ENCODE results near the gene CCDC91. TPM values are rescaled to one million over a fixed set of nuclear protein-coding genes. Genes with fewer than 3 reads are reported as not detected.

CCDC91 gene
- total RNA-seq, 1 donor from 2014 or later = 76.6 TPM

DNA sequence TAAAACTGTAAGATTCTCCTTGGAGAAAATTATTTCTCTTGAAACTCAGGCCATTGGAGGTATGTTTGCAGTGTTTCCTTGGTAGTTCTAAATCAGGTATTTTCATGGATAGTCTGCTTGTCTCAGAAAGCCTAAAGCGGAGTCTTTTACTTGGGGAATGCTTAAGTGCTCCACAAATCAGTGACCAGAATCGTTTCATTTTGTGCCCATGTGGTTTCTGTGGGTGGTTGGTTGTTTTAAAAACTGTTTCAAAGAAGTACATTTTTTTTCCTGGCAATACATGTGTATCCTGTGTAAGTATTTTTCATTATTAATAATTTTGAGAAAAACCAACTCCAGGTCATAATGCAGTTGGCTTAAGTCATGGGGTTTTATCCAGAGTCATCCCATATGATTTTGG is 33.6 kb downstream of the CCDC91 start:
- TF ChIP-seq CTCF (IDR thresholded peaks at IDR 0.05) = no peak
- no peak for TF ChIP-seq POLR2AphosphoS5 (IDR thresholded peaks at IDR 0.05; ENCODE audit: insufficient read depth in 1 of 2, low read depth in 1 of 2)
- TF ChIP-seq POLR2A (IDR thresholded peaks at IDR 0.05) = no peak
- H3K4me3 ChIP-seq = no peak overlapping the region

DNA sequence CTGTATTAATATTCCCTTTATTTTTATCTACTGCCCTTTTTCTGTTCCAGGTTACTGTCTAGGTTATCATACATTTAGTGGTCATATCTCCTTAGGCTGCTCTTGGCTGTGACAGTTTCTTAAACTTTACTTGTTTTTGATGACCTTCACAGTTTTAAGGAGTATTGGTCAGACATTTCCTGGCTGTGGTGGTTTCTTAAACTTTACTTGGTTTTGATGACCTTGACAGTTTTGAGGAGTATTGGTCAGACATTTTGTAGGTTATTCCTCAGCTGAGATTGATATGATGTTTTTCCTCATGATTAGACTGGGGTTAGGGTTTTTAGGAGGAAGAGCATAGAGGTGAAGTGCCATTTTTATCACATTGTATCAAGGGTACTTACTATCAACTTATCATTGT is 36.4 kb downstream of the CCDC91 start:
- Histone ChIP-seq H3K36me3 (no peaks in the 10 kb centered on the region), H3K27me3 (no peaks in the 10 kb centered on the region), H3K4me1 (peaks cover 26% of the 10 kb centered on the region), H3K4me3 (no peak overlapping the region), H3K9me3 (no peaks in the 10 kb centered on the region), H3K27ac (no peak overlapping the region)
- no peak for DNase-seq (ENCODE audit: extremely low spot score in 2 of 2)
- no peak for TF ChIP-seq POLR2AphosphoS5 (IDR thresholded peaks at IDR 0.05; ENCODE audit: insufficient read depth in 1 of 2, low read depth in 1 of 2)
- no peak for TF ChIP-seq POLR2A (IDR thresholded peaks at IDR 0.05)
- TF ChIP-seq CTCF (IDR thresholded peaks at IDR 0.05) = no peak
- intact Hi-C loops (cut with DNase I) = no loop called here

More for the DNA sequence above, 33.6 kb downstream of the CCDC91 start:
- Histone ChIP-seq H3K27ac (no peak overlapping the region), H3K36me3 (no peaks in the 10 kb centered on the region), H3K9me3 (peaks cover 2% of the 10 kb centered on the region), H3K27me3 (no peaks in the 10 kb centered on the region), H3K4me1 (peaks cover 14% of the 10 kb centered on the region)
- DNase-seq (ENCODE audit: extremely low spot score in 2 of 2) = no peak
- intact Hi-C loops (cut with DNase I) = no loop called here

DNA sequence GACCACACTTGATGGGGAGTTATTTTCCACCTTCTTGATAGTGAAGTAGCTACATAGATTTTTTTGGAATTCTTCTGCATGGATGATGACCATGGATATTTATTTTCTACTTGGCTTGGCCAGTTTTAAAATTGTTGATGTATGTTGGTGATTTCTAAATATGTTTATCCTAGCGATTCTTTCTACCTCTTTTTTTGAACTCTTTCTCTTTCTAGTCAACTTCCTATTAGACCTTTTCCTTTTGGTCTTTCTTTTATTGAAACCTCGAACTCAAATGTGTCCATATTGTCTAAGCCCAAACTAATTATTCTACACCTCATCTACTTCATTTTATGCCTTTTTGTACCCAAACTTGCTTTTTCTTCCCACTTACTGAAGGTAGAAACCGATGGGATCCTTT is 37.0 kb downstream of the CCDC91 start:
- Histone ChIP-seq H3K4me1 (peaks cover 23% of the 10 kb centered on the region), H3K4me3 (no peak overlapping the region), H3K36me3 (no peaks in the 10 kb centered on the region), H3K9me3 (no peaks in the 10 kb centered on the region), H3K27ac (no peak overlapping the region), H3K27me3 (no peaks in the 10 kb centered on the region)
- TF ChIP-seq POLR2AphosphoS5 (IDR thresholded peaks at IDR 0.05; ENCODE audit: insufficient read depth in 1 of 2, low read depth in 1 of 2) (no peak), POLR2A (IDR thresholded peaks at IDR 0.05) (no peak), CTCF (IDR thresholded peaks at IDR 0.05) (no peak)
- DNase-seq (ENCODE audit: extremely low spot score in 2 of 2) = no peak
- intact Hi-C loops (cut with DNase I) = no loop called here

DNA sequence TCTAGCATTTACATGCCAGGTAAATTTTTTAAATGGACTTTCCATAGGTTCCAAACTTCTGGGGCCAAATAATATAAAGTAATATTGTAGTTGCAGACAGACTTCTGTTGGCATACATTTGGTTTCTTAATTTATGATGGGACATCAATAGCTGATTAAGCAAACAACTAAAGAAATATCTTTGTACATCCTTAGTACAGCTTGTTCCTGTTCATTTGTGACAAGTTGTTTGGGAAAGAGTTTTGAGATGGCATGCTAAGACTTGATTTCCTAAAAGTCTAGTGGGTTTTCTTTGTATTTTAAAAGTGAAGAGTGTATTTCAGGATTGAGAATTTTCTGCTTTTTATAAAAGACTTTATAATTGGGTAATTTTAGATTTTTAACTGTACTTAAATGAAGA is 41.0 kb downstream of the CCDC91 start:
- Histone ChIP-seq H3K4me3 (no peak overlapping the region), H3K36me3 (no peaks in the 10 kb centered on the region), H3K9me3 (no peaks in the 10 kb centered on the region), H3K27me3 (no peaks in the 10 kb centered on the region), H3K4me1 (peaks cover 27% of the 10 kb centered on the region), H3K27ac (peak overlapping the region; percentile 24)
- TF ChIP-seq CTCF (IDR thresholded peaks at IDR 0.05) (no peak), POLR2AphosphoS5 (IDR thresholded peaks at IDR 0.05; ENCODE audit: insufficient read depth in 1 of 2, low read depth in 1 of 2) (peak in 1 of 2 donors; percentile 68)
- DNase-seq (ENCODE audit: extremely low spot score in 2 of 2) = no peak
- intact Hi-C loops (cut with DNase I) = no loop called here

GRCh38 chr12:28232211-28232928 is 42.1 kb downstream of the CCDC91 start:
- intact Hi-C loops (cut with DNase I) = no loop called here
- Histone ChIP-seq H3K27me3 (no peaks in the 10 kb centered on the region), H3K36me3 (no peaks in the 10 kb centered on the region), H3K4me1 (peaks cover 27% of the 10 kb centered on the region), H3K27ac (no peak overlapping the region), H3K4me3 (no peak overlapping the region), H3K9me3 (no peaks in the 10 kb centered on the region)
- TF ChIP-seq CTCF (IDR thresholded peaks at IDR 0.05) (no peak), POLR2A (IDR thresholded peaks at IDR 0.05) (no peak), POLR2AphosphoS5 (IDR thresholded peaks at IDR 0.05; ENCODE audit: insufficient read depth in 1 of 2, low read depth in 1 of 2) (no peak)
- DNase-seq (ENCODE audit: extremely low spot score in 2 of 2) = no peak

Measured in vagina (tissue), 2 donors.